ENCODE data around the gene OSBPL3.

GRCh38 chr7:24972991-24973390 lies 7.0 kb downstream of the OSBPL3 start:
- TF ChIP-seq CTCF (IDR thresholded peaks at IDR 0.05): no peak
- TF ChIP-seq POLR2AphosphoS5 (IDR thresholded peaks at IDR 0.05; ENCODE audit: insufficient read depth in 1 of 2, low read depth in 1 of 2): no peak
- TF ChIP-seq POLR2A (IDR thresholded peaks at IDR 0.05): no peak
